DOHH2 (cell line): ENCODE measurements around the gene SMKR1.

Experiments
- EZH2phosphoT487 ChIP-seq: fragments of 200-600 bp; sonication (generic); IDR thresholded peaks from 2 replicates; pipeline ENCODE4 v1.6.1; 2017; ENCODE audit warnings: borderline replicate concordance, mild to moderate bottlenecking, antibody characterized with exemption, low read length, moderate library complexity, mixed read lengths
- TF ChIP-seq, protein P1 (sequence below): fragments of 200-600 bp; sonication (generic); IDR thresholded peaks from one replicate; pipeline ENCODE4 v1.5.1; 2014; ENCODE audit warnings: antibody characterized with exemption, mild to moderate bottlenecking, low read depth, low read length; ENCODE audit not compliant: poor library complexity, severe bottlenecking

DNA sequence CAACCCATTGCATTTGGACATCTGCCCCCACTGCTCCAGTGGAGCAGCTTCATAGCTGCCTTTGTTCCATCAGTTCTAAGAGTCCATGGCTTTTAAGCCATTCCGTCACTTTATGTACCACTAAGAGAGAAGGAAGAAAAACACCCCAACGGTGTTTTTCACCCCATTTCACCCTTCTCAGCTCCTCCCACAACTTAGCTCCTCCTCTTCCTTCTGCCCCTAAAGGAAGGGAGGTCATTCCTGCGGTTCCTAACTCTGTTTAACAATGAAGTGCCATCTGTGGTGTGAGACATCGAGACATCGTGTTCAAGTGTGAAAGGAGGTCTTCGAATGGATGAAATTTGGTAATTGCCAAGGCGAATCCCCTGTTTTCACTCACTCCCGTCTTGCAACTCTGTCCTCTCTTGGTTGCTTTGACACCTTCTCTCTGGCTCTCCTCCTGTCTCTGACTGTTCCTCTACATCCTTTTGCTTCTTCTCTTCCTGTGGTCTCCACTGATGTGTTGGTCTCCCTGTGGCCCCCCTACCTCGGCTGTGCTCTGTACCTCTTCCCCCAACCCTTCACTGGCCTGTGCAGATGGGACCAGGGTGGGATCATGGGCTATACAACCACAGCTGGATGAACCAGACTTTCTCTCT, 23.0 kb downstream of the SMKR1 start:
- TF ChIP-seq, protein P1, sequence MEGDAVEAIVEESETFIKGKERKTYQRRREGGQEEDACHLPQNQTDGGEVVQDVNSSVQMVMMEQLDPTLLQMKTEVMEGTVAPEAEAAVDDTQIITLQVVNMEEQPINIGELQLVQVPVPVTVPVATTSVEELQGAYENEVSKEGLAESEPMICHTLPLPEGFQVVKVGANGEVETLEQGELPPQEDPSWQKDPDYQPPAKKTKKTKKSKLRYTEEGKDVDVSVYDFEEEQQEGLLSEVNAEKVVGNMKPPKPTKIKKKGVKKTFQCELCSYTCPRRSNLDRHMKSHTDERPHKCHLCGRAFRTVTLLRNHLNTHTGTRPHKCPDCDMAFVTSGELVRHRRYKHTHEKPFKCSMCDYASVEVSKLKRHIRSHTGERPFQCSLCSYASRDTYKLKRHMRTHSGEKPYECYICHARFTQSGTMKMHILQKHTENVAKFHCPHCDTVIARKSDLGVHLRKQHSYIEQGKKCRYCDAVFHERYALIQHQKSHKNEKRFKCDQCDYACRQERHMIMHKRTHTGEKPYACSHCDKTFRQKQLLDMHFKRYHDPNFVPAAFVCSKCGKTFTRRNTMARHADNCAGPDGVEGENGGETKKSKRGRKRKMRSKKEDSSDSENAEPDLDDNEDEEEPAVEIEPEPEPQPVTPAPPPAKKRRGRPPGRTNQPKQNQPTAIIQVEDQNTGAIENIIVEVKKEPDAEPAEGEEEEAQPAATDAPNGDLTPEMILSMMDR = no peak
- no peak for TF ChIP-seq EZH2phosphoT487
